Ramos (cell line): ENCODE results near the gene USPL1.
"Not testable (repeated sequence)": the region's sequence is repeated elsewhere in the genome, so short reads cannot be mapped to it uniquely, and the experiment has no call there.

Experiments
- in situ Hi-C: fragments of 300-500 bp; cut with MboI; formaldehyde crosslinking; loops from one replicate; pipeline ENCODE4 v1.14.3; 2022; ENCODE audit warnings: low sequenced_read_pairs; ENCODE audit not compliant: unreplicated experiment

The USPL1 gene

DNA sequence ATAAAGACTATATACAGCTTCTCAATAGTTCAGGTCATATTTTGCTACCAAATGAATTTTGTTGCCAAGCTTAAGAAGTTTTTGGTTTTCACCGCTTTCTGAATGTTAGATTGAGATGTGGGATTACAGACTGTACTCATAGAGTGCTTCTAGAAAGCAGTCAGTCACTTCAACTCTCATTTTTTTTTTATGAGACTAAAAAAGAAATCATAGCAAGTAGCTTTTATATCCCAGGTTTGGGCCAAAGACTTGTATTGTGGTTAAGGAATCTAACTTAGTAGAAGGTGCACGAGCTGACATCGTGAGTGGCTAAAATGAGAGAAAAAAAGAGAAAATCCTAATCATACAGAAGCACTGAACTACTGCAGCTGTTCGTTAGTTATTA lies 2.2 kb upstream of the USPL1 start:
- in situ Hi-C loops = no loop called here

GRCh38 chr13:30615866-30616541 lies 1.7 kb upstream of the USPL1 start:
- in situ Hi-C loops = no loop called here

GRCh38 chr13:30616927-30617314 lies 799 bp upstream of the USPL1 start:
- in situ Hi-C loops = no loop called here

GRCh38 chr13:30618186-30618929 lies 638 bp downstream of the USPL1 start:
- in situ Hi-C loops = no loop called here

DNA sequence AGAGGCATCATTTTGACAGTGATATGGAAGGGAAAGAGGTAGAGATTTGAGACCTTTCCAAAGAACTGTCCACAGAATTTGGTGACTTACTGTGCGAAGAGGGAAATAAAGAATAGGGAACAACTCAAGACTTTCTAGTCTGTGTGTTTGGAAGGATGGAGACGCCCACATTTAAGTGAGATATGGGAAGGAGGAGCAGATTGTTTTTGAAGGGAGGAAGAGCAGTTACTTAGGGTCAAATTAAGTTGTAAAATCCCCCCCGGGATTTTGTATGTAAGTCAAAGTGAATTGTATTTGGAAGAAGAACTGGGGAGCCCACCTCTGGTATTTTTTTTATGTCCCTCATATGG lies 1.2 kb downstream of the USPL1 start:
- in situ Hi-C loops = no loop called here

DNA sequence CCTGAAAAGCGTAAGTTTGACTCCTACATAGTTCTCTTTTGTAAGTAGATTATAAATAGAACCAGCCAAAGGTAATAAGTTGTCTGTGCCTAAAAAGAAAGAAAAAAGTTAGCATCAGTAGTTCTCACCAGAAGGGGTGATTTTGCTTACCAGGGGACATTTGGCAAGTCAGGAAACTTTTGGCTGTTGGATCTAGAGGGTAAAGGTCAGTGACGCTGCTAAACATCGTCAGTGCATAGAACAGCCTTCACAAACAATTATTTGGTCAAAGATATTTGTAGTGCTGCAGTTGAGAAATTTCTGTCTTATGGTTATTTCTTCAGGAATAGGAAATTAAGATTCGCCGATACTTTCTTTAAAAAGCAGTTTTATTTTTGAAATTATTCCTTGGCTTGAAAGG lies 2.0 kb downstream of the USPL1 start:
- in situ Hi-C loops = no loop called here

- in situ Hi-C loops = no loop called here
Observed at GRCh38 chr13:30620941-30621340, 3.2 kb downstream of the USPL1 start.

DNA sequence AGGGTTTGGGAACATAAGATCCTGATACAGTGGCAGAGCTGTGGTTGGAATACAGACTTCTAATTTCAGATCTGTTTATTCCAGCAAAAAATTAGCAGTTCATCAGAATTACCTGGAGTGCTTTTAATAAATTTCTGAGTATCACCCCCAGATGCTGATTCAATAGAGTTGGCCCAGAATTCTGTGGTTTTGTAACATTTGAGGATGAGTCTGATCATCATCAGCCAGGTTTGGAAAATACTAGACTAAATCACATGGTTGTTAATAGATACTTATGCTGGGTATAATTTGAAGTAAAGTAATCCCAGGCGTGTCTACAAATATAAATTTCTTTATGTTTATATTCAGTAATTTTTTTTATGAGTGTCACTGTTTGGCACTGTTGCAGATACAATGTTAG lies 4.8 kb downstream of the USPL1 start:
- in situ Hi-C loops = no loop called here

- in situ Hi-C loops = no loop called here
Observed at GRCh38 chr13:30623392-30623791, 5.7 kb downstream of the USPL1 start.

- in situ Hi-C loops = no loop called here
Observed at GRCh38 chr13:30624630-30625029, 6.9 kb downstream of the USPL1 start.

DNA sequence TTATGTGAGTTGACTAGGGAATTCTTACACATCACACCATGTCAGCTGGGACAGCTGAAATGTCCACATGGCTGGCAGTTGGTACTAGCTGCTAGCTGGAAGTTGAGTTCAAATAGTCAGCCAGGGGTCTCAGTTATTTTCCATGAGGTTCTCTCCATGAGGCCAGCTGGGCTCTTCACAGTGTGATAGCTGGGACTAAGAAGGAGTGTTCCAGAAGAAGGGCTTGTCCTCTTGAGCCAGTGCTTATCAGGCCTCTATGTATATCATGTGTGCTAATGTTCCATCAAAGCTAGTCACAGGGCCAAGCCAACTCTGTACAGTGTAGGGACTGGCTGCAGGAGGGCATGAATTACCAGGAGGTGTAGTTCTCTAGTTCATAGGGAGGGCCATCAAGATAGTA lies 11.8 kb downstream of the USPL1 start:
- in situ Hi-C loops = no loop called here

GRCh38 chr13:30633861-30634260 lies 16.1 kb downstream of the USPL1 start:
- in situ Hi-C loops = no loop called here

DNA sequence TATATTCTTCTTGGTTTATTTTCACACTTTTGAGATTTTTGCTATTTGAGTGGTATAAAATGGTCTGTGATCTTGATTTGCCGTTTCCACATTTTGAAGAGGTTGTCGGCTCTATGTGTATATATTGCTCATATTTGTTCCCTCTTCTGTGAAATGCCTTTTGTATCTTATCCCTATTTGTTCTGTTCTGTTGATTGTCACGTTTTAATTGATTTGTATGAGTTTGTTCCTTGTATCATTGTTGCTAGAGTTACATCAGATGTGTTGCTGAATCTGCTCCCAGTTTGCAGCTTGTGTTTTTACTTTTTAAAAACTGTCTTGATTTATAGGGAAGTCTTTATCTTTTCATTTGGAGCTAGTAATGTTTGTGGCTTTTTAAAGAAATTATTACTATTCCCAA lies 17.1 kb downstream of the USPL1 start:
- in situ Hi-C loops = no loop called here

GRCh38 chr13:30638301-30638700 lies 20.6 kb downstream of the USPL1 start:
- in situ Hi-C loops = no loop called here

- in situ Hi-C loops = no loop called here
Observed at GRCh38 chr13:30639671-30640070, 22.0 kb downstream of the USPL1 start.

DNA sequence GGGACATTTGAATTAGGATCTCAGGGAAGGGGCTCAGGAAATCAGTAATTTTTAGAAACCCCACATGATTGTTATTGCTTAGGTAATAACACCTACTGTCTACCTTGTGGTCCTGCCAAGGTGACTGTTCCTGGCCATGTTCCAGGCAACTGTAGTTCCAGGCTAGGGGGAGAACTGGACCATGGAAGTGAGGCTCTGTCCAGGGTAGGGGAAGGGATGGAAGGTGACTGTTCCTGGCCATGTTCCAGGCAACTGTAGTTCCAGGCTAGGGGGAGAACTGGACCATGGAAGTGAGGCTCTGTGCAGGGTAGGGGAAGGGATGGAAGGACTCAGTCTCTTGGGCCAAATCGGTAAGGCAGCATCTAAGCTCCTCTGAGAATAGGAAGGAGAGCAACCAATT lies 23.5 kb downstream of the USPL1 start:
- in situ Hi-C loops = not testable (repeated sequence)

DNA sequence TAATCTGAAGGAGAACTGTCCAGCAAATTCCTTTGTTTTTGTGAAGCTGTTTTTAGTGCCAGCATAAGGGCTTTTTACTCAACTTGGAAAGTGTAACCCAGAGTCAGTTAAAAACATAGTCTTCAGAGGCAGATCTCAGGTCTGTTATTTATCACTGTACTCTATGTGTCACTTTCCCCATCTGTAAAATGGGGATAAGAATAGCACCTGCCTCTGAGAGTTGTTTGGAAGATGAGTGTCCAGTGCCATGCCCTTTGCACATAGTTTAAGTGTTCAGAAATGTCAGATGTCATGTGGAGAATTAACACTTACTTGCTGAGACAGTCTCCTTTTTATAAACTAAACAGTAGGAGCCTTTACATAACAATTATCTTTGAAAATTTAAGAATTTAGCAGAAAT lies 27.9 kb downstream of the USPL1 start:
- in situ Hi-C loops = no loop called here

DNA sequence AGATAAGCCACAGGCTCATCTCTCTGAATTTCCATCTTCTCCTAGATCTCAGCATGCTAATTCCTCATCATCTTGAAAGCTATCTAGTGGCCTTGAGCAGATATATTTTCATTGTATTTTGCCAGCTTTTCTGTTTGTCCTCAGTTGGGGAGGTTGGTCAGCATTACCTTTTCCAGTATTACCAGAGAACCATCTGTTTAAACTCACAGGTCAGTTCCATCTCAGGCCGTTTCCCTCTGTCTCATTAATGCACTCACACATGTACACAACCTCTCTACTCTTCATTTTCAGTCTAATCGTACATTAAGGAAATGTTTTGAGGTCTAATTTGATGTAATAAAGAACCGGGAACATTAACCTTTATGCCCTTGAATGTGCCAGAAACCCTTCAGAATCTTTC lies 29.7 kb downstream of the USPL1 start:
- in situ Hi-C loops = no loop called here

DNA sequence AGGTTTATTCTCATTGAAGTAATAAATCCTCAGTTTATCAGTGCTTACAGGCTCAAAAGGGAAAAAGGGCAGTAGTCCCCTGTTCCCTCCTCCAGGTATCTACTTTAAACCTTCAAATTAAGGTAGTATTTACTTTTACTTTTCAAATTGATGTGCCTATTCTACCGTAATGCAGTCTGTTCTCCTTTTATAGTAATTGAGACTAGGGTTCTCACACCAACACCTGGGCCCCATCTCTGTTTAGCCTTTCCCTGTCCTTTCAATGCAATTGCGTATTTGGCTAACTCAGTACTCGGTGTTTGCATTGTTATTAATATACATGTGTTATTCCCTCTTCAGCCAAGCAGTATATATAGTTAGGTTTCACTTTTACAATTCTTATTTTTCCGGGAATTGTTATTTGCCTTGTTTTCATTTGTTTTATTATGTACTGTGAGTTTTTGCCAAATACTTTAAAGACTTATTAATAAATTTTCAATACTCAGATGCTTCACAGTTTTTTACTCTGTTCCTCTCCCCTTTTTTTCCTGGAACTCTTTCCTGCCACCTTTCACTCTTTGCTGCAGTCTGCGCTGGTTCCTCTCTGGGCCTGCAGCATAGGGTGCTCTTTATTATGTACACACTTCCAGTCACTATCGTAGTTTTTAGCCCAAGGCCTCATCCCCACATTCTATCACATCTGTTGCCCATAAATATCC lies 30.3 kb downstream of the USPL1 start:
- in situ Hi-C loops = no loop called here

DNA sequence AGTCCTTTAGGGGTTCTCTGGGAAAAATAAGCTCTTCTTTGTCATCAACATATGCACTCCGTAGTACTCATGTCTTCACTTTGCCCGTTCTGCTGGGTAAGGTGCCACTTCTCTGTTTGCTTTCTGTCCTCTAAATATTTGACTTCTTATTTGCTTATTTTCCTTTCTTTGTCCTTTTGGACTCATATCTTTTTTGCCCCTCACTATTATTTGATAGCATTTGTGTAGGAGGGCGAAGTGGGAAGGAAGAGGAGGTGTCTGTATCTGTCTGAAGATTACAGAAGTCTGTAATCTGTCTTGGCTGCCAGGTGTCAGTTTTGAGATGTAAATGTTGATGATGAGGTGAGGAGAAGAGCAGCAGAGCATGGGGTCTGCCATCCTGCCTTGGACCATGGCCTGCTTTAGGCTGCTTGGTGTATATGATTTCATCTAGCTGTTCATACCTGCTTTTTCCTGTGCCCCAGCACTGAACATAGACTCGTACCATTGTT lies 30.8 kb downstream of the USPL1 start:
- in situ Hi-C loops = no loop called here

GRCh38 chr13:30651648-30652047 lies 33.9 kb downstream of the USPL1 start:
- in situ Hi-C loops = not testable (repeated sequence)
